ENCODE measurements around the gene CDK5RAP2.

- TF ChIP-seq CTCF (IDR thresholded peaks at IDR 0.05) (no peak), EP300 (IDR thresholded peaks at IDR 0.05) (no peak)
Measured at GRCh38 chr9:120435091-120435490, 144.9 kb downstream of the CDK5RAP2 start.
